HG03139 (cell line): Measurements from ENCODE around the gene KYNU.
"Not testable (repeated sequence)": the region's sequence is repeated elsewhere in the genome, so short reads cannot be mapped to it uniquely, and the experiment has no call there.

Experiments
- ATAC-seq: cut with Tn5 transposase; IDR thresholded peaks from one replicate; pipeline ENCODE4 v1.9.1; 2021; ENCODE audit not compliant: unreplicated experiment

KYNU gene

DNA sequence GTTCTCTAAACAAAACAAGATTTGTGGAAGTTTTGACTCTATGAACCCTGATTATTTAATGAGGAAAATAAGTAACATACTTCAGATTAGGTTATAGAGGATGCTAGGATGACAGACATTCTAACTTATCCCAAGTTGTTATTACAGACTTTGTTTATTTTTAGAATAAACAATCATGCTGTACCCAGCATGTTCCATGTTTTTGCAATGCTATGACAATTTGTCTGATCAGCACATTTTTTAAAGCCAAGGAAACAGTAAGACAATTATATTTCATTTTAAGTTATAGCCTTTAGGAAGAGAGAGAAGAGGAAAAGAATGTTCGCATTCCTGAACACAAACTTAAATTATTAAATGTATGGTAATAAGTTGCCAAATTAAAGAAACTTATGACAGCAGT lies 119.8 kb downstream of the KYNU start:
- ATAC-seq = no peak

DNA sequence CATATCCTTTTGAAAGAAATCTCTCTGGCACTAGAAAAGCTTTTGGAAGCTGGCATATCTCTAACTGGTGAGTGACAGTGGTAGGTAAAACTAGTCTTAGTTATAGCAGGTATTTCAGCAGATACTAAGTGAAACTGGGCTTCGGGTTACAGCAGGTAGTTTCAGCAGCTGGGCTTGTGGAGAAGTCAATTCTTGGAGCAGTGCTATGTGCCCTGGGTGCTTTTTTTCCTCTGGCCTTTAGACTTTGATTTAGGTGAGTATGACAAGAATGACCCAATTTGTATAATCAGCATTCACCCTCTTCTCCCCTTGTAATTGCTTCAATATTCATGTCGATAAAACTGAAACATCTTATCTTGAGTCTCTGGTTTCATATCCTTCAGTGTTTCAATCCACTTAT lies 123.1 kb downstream of the KYNU start:
- ATAC-seq = no peak

DNA sequence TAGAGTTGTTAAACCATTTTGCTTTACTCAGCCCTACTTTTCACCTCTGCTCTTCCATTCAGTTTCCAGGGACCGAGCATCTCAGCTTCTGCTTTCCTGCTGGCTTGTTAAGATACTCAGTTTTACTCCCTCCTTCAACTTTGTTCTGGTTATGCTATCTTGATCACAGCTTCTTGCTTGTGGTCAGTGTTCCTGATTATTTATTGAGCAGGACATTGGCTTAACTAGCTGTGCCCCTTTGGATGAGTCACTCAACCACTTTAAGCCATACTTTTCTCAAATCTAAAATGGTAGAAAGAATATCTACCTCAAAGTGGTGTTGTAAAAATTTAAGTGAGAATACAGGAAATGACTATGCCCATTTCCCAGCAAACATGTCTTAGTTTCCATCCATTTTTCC lies 124.0 kb downstream of the KYNU start:
- no peak for ATAC-seq

DNA sequence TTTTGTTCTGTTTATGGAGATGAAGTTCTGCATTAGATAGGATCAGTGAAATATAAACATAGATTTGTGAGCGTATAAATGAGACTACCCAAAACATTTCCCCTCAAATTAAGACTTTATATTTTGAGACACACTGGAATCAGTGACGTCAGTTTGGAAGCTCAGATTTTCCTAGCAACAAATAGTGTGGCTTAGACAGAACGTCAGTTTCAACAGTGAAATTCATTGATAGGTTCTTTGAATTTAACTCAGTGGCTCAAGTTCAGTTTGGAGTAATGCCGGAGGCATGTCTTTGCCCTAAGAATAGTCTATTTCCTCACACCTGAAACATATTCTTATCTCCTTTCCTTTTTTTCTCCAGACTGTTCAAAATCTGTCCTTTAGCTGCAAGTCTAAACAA lies 138.2 kb downstream of the KYNU start:
- no peak for ATAC-seq

DNA sequence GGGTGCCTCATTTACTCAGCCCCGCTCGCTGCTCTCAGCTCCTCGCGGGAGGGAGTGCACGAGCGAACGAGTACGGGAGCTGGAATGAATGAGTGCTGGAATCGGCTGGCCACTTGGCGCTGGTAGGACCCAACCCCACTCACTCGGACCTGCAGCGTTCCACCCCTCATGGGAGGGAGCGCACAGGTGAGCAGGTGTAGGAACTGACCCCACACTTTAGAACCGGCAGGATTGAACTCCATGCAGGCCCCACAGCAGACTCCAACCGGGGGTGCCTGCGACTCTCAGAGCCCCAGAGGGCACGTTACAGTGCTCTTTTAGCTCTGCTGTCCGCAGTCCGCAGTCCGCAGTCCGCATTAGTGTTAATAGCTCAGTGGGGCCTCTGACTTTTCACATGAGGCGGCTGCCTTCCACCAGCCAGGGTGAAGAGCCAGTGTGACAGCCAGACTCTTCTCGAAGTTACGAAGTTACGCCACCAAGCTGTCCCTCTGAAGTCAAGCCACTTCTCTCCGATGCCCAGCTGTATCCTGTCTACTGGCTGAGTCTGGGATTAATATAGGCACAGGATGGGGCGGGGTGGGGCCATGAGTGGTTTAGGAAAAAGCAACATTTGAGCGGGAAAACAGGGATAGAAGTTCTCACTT lies 149.1 kb downstream of the KYNU start:
- ATAC-seq = no peak

DNA sequence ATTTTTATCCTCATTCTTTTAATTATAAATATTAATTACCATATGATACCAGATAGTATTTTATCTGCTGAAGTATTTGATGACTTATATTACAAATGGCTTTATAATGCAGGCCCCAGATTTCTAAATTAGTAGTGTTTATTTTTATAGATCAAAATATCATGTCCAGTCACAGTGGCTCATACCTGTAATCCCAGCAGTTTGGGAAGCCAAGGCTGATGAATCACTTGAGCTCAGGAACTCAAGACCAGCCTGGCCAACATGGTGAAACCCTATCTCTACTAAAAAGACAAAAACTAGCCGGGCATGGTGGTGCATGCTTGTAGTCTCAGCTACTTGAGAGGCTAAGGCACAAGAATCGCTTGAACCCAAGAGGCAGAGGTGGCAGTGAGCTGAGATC lies 151.7 kb downstream of the KYNU start:
- ATAC-seq = no peak

DNA sequence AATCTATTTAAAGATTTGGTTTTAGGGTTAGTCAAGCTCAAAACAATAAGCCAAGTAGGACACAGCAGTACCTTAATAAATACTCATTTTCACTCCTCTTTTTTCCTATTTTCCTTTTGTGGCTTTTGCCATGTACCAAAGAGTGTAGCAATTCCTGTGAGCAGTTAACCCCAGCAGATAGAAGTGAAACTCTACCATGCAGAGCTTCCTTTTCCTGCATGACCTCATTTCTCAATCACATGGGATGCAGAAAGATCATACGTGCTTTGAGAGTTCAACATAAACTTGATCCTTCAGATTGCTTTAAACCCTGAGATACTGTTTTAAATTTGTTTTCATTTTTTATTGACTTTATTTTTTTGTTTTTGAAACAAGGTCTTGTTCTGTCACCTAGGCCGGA lies 152.7 kb downstream of the KYNU start:
- no peak for ATAC-seq

DNA sequence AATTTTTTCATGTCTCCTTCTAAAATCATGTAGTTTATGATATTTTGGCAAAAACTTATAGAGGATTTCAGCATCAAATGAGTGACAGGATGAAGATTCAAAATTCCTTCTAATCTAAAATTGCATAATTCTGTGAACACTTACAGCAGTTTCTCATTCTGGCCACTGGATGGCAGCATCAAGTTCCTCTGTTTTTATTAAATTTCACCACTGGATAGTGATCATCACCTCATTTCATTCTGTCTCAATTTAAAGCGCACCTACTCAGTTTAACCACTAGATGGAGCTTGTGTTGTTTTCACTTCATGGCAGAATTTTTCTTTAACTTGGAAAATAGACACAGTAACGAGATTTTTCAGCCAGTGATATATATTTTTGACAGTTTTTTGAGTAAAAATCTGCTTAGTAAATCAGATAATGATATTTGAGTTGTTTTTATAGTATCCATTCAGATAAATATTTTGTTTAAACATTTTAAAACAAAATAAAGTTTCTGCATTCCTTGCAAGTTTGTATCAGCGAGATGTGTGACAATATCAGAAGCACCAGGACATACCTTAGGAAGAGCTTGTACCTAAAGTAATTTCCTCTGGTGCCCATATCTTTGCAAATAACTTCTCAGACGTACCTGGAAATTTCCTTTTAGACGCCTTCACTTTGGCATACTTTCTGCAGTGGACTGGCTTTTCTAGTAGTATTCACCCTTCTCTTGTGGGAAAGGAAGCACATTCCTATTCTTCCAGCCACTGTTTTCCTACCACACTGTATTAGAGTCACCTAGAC lies 157.0 kb downstream of the KYNU start:
- ATAC-seq = peak; percentile 75

DNA sequence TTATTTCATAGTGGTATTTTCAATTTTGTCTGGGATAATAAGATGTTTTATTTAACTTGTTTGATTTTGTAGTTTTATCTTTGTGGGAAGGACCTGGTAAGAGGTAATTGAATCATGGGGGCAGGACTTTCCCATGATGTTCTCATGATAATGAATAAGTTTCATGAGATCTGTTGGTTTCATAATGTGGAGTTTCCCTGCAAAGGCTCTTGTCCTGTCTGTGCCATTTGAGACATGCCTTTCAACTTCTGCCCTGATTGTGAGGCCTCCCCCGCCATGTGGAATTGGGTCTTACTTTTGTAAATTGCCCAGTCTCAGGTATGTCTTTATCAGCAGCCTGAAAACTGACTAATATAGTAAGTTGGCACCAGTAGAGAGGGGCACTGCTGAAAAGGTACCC lies 174.0 kb downstream of the KYNU start:
- ATAC-seq = no peak

DNA sequence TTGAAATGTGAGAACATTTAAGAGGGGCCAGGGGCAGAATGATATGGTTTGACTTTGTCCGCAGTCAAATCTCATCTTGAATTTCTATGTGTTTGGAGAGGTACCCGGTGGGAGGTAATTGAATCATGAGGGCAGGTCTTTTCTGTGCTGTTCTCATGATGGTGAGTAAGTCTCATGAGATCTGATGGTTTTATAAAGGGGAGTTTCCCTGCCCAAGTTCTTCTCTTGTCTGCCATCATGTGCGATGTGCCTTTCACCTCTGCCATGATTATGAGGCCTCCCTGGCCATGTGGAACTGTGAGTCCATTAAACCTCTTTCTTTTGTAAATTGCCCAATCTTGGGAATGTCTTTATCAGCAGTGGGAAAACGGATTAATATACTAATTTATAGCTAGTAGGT lies 176.0 kb downstream of the KYNU start:
- ATAC-seq = not testable (repeated sequence)

DNA sequence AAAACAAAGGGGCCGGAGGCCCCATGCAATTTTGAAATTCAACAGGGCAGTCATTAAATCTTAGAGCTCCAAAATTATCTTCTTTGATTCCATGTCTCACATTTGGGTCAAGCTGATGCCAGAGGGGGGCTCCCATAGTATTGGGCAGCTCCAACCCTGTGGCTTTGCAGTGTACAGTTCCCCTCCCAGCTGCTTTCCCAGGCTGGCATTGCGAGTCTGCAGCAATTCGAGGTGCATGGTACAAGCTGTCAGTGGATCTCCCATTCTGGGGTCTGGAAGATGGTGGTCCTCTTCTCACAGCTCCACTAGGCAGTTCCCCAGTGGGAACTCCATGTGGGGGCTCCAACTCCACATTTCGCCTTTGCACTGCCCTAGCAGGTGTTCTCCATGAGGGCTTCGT lies 179.1 kb downstream of the KYNU start:
- ATAC-seq = no peak

DNA sequence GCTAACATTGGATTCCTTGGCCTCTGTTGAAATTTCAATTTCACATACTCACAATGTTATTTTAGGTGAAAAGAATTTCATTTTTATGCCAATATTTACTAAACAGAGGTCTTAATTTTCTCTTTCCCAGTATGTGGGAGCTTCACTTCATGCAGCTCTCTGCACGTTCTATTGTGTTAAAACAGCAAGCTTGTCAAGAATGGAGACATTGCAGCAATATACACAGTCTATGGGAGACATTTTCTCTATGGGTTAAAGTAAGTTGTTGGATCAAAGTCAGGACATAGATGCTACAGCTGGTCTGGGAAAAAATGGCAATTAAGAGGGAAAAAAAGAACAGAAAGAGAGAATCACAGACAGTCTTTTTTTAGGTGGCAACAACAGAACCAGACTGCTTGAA lies 181.4 kb downstream of the KYNU start:
- ATAC-seq = no peak

DNA sequence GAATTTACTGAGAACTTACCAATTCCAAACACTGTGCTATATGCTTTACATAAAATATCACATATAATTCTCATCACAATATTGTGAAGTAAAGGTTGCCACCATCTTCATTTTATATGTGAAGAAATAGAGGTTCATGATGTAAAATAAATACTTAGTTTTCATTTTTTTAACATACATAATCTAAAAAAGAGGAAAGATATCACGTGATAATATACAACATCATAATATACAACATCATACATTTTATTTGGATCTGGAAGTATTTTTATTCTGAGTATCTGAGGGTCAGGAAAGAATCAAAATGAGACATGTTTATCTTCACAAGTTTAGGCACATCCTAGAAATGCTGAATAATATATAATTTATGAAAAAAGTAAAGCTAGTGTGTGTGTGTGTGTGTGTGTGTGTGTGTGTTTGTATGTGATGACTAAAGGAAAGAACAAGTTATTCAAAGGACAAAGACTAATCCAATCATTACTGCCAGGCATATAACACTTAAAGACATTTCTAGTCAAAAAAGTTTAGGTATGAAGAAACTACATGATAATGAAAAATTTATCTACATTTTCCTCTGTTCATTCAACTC lies 186.2 kb downstream of the KYNU start:
- ATAC-seq = no peak

DNA sequence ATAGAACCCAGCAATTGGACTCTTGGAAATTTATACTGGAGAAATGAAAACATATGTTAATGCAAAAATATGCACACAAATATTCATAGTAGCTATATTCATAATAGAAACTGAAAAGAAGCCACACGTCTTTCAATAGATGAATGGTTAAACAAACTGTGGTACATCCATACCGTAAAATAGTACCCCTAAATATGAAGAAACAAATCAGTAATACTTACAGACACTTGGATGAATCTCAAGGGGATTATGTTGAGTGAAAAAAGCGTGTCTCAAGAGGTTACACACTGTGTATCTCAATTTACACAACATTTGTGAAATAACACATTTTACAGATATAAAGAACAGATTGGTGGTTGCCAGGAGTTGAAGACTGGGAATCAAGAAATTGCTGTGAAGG lies 190.6 kb downstream of the KYNU start:
- ATAC-seq = no peak

DNA sequence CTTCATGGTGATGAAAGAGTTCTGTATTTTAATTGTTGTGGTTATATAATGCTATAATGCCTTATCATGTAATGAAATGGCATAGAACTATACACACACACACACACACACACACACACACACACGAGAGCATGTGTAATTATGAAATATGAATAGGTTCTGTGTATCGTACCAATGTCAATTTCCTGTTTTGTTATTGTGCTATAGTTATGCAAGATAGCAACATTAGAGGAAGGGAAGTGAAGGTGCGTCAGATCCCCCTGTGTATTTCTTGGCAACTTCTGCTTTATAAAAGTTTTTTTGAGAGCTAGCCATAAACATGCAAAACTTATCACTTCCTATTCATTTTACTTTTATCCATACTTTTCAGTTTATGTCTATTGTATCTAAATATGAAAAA lies 191.0 kb downstream of the KYNU start:
- ATAC-seq = no peak

DNA sequence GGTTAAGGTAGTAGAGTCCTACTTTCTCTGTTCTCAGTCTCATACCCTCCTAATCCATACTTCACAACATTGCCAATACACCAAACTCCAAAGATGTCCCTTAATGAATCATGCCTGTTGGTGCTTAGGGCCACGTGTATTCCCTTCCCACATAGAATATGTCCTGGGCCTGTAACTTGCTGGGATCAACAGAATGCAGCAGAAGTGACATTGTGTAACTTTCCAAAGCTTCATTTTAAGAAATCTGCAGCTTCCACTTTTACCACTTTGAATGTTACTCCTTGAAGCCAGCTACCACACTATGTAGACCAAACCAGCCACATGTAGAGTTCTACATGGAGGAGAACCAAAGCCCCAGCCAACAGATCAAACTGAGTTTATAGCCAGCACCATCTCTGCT lies 193.2 kb downstream of the KYNU start:
- no peak for ATAC-seq

DNA sequence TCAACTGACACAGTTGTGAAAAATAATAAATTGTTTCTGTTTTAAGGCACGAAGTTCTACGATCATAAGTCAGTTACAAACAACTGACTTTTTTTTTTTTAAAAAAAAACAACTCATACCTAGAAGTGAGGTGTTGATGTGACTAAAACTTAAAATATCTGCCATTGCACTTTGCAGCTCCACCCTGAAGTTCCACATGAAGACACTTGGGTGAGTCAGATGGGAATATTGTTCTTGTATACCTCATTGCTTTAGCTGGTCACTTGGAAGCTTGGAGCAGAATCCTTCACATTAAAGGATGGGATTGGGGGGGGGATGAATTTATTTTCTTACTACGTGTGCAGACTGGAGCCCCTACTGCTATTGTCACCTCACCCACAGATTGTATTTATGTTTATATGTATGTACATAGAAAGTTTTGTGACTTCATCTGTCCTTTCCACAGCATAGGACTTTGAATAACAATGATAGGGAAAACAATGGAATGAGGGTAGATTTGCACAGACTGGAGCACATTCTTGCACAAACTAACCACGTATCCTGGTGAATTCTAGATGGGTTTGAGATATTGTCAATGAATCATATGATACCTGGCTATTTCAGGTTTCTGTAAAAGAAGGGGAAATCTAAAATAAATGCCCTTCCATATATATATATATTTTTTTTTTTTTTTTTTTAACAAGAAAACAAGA lies 193.9 kb downstream of the KYNU start:
- no peak for ATAC-seq

DNA sequence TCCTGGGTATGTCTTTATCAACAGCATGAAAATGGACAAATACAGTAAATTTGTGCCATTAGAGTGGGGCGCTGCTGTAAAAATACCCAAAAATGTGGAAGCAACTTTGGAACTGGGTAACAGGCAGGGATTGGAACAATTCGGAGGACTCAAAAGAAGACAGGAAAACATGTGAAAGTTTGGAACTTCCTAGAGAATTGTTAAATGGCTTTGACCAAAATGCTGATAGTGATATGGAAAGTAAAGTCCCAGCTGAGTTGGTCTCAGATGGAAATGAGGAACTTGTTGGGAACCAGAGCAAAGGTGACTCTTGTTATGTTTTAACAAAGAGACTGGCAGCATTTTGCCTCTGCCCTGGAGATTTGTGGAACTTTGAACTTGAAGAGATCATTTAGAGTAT lies 197.4 kb downstream of the KYNU start:
- not testable (repeated sequence) for ATAC-seq

DNA sequence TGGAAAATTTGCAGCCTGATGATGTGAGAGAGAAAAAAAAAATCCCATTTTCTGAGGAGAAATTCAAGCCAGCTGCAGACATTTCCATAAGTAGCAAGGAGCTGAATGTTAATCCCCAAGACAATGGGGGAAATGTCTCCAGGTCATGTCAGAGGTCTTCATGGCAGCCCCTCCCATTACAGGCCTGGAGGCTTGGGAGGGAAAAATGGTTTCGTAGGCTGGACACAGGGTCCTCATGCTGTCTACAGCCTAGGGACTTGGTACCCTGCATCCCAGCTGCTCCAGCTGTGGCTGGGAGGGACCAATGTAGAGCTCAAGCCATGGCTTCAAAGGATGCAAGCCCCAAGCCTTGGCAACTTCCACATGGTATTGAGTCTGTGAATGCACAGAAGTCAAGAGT lies 198.2 kb downstream of the KYNU start:
- ATAC-seq = no peak

DNA sequence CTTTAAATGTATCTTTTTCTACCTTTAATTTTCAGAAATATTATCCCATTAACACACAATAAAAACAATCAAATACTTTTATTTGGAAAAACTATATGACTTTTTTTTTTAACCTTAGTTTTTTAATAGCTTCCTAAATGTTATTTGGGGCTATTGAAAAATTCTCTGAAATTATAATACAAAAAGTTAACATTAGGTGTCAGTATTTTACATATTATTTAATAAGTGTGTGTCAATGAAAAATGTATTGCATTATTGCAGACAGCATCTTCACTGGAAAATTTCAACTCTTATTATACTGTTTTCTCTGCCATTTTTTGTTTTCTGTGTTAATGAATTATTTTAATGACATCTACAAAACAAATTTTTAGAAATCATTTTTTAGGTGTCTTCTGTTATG lies 200.6 kb downstream of the KYNU start:
- ATAC-seq = no peak

DNA sequence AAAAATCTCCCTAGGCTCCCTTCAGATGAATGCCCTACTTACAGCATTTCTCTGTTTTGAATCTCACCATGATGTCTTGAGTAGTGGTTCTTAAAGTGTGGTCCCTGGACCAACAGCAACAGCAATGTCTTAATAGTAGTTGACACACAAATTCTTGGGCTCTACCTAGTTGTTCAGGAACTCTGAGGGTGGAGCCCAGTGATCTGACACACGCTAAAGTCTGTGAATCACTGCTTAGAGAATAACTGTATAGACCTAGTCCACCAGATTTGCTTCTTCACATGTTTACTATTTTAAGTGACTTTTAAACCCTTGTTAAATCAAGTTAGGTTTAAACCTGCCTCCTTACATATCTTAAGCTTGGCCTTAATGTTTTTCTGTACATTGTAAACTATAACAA lies 204.2 kb downstream of the KYNU start:
- ATAC-seq = no peak

DNA sequence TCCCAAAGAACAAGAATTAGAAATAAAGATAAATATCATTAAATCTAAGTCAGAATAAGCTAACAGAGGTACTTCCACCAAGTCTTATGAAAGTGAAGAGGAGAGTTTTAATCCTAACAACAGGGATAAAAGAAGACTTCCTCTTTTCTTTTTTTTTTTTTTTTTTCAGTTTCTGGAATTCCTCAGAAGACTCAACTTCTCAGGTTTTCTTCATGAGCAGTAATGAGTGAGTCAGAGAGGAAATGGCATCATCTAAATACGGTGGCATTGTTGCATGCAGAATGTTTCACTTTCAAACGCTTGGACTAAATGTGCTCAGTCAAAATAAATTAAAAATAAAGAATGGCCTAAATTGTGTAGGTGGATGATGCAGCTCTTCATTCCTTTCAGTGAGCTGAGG lies 206.2 kb downstream of the KYNU start:
- ATAC-seq = no peak
